Neural crest cell (in vitro differentiated cells): Measurements from ENCODE around the gene OLFM1. TPM values are rescaled to one million over a fixed set of nuclear protein-coding genes. Genes with fewer than 3 reads are reported as not detected.

Source experiments
- DNase-seq: peaks from one replicate; pipeline ENCODE4 v3.0.0; 2021; ENCODE audit warnings: low read depth, mixed read lengths, low spot score
- H3K27ac Mint-ChIP-seq: one replicate; pipeline ENCODE4 v1.8.0; 2021; ENCODE audit warnings: mild to moderate bottlenecking, mixed read lengths; ENCODE audit not compliant: unreplicated experiment
- H3K27me3 Mint-ChIP-seq: 2 replicates; pipeline ENCODE4 v1.8.0; 2021; ENCODE audit warnings: low read depth, mild to moderate bottlenecking, mixed read lengths
- H3K36me3 Mint-ChIP-seq: 2 replicates; pipeline ENCODE4 v1.8.0; 2021; ENCODE audit warnings: low read depth, mild to moderate bottlenecking, mixed read lengths
- H3K4me1 Mint-ChIP-seq: 2 replicates; pipeline ENCODE4 v1.8.0; 2021; ENCODE audit warnings: mixed read lengths
- H3K4me3 Mint-ChIP-seq: one replicate; pipeline ENCODE4 v1.8.0; 2021; ENCODE audit warnings: mild to moderate bottlenecking, mixed read lengths
- H3K9me3 Mint-ChIP-seq: 2 replicates; pipeline ENCODE4 v1.8.0; 2021; ENCODE audit warnings: mixed read lengths
- total RNA-seq: library from RNA; stranded (reverse); gene quantifications from 2 replicates; pipeline ENCODE4 v1.2.1, GENCODE V29; 2021
- TF ChIP-seq, protein P1 (sequence below): fragments of 200-600 bp; sonication (generic); conservative IDR thresholded peaks from 2 replicates; pipeline ENCODE4 v1.5.0; 2021; ENCODE audit warnings: antibody characterized with exemption, mild to moderate bottlenecking

Gene OLFM1
- total RNA-seq, 1 donor from 2014 or later = 27.2 TPM

DNA sequence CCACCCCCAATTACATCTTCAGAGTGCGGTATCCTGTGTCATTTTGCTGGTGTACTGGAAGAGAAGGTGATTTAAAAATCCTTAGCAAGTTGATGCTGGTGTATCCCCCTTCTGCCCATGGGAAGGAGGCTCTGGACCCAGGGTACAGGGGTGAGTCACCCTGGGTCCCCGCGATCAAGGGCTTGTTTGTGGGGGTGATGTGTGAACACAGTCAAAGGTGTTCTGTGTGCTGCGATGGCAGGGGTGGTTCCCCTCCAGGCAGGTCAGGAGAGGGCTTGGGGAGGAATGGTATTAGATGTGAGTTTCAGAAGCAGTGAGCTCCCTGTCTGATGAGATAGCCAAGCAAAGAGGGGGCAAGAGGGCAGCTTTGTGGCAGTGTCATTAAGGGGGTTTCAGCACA is 28.9 kb downstream of the OLFM1 start:
- Mint-ChIP-seq H3K27me3 (no peaks in the 10 kb centered on the region), H3K9me3 (no peaks in the 10 kb centered on the region), H3K4me1 (peaks cover 23% of the 10 kb centered on the region), H3K27ac (no peak overlapping the region), H3K4me3 (no peak overlapping the region), H3K36me3 (peaks cover 13% of the 10 kb centered on the region)
- TF ChIP-seq, protein P1, sequence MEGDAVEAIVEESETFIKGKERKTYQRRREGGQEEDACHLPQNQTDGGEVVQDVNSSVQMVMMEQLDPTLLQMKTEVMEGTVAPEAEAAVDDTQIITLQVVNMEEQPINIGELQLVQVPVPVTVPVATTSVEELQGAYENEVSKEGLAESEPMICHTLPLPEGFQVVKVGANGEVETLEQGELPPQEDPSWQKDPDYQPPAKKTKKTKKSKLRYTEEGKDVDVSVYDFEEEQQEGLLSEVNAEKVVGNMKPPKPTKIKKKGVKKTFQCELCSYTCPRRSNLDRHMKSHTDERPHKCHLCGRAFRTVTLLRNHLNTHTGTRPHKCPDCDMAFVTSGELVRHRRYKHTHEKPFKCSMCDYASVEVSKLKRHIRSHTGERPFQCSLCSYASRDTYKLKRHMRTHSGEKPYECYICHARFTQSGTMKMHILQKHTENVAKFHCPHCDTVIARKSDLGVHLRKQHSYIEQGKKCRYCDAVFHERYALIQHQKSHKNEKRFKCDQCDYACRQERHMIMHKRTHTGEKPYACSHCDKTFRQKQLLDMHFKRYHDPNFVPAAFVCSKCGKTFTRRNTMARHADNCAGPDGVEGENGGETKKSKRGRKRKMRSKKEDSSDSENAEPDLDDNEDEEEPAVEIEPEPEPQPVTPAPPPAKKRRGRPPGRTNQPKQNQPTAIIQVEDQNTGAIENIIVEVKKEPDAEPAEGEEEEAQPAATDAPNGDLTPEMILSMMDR = no peak
- no peak for DNase-seq

DNA sequence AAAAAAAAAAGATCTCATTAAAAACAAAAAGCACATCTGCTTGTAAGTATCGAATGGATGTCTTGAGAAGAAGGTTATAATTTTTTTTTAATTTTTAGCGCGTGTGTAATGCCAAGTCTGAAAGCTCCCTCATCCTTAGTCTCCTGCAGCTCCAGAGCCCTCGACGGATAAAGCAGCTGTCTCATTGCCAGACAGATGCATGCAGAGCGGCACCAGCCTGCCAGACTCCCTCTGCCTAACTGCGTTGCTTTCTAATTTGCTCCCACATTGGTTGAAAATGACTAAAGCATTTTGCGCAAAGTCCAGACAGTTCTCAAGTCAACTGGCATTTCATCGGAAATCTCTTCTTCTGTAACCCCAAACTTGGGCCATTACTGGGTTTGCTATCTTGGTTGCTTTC is 29.4 kb downstream of the OLFM1 start:
- peaks cover 23% of the 10 kb centered on the region for H3K4me1 Mint-ChIP-seq
- no peaks in the 10 kb centered on the region for H3K9me3 Mint-ChIP-seq
- H3K27me3 Mint-ChIP-seq = no peaks in the 10 kb centered on the region
- no peak overlapping the region for H3K4me3 Mint-ChIP-seq
- no peak overlapping the region for H3K27ac Mint-ChIP-seq
- TF ChIP-seq, protein P1 = no peak
- no peak for DNase-seq
- peaks cover 13% of the 10 kb centered on the region for H3K36me3 Mint-ChIP-seq

DNA sequence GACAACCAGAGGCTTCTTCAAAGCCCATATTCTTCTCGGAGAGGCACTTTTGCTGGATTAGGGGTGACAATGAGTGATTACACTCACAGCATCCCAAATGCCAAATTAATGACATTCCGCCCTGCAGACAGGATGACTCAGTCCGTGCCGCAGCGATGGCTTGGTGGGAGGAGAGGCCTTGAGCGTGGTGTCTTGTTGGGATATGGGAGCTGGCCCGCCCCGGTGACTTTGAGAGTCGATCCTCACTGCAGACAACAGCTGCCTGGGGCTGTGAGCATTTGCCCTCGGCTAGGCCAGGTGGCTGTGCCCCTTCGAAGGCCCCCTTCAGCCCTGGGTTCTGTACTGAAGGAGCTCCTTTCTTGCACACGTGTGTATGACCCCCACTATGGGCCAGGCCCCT is 29.8 kb downstream of the OLFM1 start:
- Mint-ChIP-seq H3K27ac (no peak overlapping the region), H3K27me3 (no peaks in the 10 kb centered on the region), H3K36me3 (peaks cover 13% of the 10 kb centered on the region), H3K9me3 (no peaks in the 10 kb centered on the region), H3K4me3 (no peak overlapping the region), H3K4me1 (peaks cover 23% of the 10 kb centered on the region)
- TF ChIP-seq, protein P1 = no peak
- DNase-seq = no peak

DNA sequence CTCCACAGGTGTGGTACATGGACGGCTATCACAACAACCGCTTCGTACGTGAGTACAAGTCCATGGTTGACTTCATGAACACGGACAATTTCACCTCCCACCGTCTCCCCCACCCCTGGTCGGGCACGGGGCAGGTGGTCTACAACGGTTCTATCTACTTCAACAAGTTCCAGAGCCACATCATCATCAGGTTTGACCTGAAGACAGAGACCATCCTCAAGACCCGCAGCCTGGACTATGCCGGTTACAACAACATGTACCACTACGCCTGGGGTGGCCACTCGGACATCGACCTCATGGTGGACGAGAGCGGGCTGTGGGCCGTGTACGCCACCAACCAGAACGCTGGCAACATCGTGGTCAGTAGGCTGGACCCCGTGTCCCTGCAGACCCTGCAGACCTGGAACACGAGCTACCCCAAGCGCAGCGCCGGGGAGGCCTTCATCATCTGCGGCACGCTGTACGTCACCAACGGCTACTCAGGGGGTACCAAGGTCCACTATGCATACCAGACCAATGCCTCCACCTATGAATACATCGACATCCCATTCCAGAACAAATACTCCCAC is 32.1 kb downstream of the OLFM1 start:
- no peak overlapping the region for H3K4me3 Mint-ChIP-seq
- no peaks in the 10 kb centered on the region for H3K9me3 Mint-ChIP-seq
- H3K4me1 Mint-ChIP-seq = peaks cover 28% of the 10 kb centered on the region
- peaks cover 13% of the 10 kb centered on the region for H3K36me3 Mint-ChIP-seq
- no peak for DNase-seq
- TF ChIP-seq, protein P1 = no peak
- no peaks in the 10 kb centered on the region for H3K27me3 Mint-ChIP-seq
- H3K27ac Mint-ChIP-seq = no peak overlapping the region

DNA sequence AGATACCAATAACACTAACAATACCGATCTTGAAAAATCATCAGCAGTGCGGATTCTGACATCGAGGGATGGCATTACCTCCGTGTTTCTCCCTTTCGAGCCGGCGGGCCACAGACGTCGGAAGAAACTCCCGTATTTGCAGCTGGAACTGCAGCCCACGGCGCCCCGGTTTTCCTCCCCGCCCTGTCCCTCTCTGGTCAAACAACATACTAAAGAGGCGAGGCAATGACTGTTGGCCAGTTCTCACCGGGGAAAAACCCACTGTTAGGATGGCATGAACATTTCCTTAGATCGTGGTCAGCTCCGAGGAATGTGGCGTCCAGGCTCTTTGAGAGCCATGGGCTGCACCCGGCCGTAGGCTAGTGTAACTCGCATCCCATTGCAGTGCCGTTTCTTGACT is 32.8 kb downstream of the OLFM1 start:
- H3K4me3 Mint-ChIP-seq = no peak overlapping the region
- H3K27me3 Mint-ChIP-seq = no peaks in the 10 kb centered on the region
- H3K36me3 Mint-ChIP-seq = peaks cover 13% of the 10 kb centered on the region
- H3K4me1 Mint-ChIP-seq = peaks cover 26% of the 10 kb centered on the region
- H3K9me3 Mint-ChIP-seq = no peaks in the 10 kb centered on the region
- no peak for DNase-seq
- H3K27ac Mint-ChIP-seq = no peak overlapping the region
- TF ChIP-seq, protein P1 = no peak

DNA sequence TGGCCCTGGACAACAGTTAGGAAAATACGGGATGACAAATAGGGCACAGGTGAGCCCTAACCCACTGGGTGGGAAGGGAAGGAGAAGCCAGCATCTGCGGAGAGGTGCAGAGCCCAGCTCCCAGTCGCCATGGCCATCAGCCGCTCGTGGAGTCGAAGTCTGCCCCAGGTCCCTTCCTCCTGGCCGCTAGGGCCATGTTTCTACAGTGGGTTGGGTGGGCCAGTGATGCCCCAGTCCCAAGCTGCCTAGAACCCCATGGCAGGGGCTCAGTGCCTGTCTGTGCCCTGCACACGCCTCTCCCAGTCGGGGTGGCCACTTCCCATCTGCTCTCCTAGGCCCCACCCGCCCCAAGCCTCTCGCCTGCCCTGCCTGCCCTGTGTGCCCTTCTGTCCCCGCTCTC is 34.8 kb downstream of the OLFM1 start:
- TF ChIP-seq, protein P1 = no peak
- Mint-ChIP-seq H3K9me3 (no peaks in the 10 kb centered on the region), H3K4me1 (peaks cover 12% of the 10 kb centered on the region), H3K4me3 (no peak overlapping the region), H3K27me3 (no peaks in the 10 kb centered on the region), H3K36me3 (peaks cover 13% of the 10 kb centered on the region), H3K27ac (no peak overlapping the region)
- DNase-seq = no peak
